GM21528 (cell line): Measurements from ENCODE around the gene ETS2.
"Not testable (repeated sequence)": the region's sequence is repeated elsewhere in the genome, so short reads cannot be mapped to it uniquely, and the experiment has no call there.

Experiments used
- ATAC-seq: cut with Tn5 transposase; IDR thresholded peaks from one replicate; pipeline ENCODE4 v1.9.1; 2021; ENCODE audit warnings: mild to moderate bottlenecking, moderate library complexity; ENCODE audit not compliant: unreplicated experiment, low FRiP score

The ETS2 gene

DNA sequence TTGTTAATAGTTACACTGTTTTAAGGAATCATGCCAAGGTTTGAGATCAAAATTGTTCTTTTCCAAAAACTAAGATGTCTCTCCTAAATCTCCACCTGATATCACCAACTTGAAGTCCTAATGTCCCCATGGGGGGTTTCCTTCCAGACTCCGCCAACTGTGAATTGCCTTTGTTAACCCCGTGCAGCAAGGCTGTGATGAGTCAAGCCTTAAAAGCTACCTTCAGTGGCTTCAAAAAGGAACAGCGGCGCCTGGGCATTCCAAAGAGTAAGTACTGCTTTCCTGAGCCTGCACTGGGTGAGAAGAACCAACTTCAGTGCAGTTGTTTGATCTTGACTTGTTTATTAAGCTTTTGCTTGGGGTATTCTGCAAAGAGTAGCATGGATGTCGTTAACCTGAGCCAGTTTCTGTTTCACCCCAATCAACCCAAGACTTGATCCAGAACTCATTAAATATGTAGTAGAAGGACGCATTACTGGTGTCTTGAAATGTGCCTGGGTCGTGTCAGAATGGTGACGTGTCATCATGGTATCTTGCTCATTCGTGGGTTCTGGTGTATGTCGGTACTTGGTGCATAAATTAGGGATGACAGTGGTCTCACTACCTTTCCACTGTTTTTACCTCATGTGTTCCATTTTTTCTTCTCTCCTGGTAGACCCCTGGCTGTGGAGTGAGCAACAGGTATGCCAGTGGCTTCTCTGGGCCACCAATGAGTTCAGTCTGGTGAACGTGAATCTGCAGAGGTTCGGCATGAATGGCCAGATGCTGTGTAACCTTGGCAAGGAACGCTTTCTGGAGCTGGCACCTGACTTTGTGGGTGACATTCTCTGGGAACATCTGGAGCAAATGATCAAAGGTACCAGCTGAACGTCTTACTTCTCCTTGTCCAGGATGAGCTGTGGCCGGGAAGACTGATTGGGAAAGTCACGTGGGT, 8.7 kb downstream of the ETS2 start:
- no peak for ATAC-seq

DNA sequence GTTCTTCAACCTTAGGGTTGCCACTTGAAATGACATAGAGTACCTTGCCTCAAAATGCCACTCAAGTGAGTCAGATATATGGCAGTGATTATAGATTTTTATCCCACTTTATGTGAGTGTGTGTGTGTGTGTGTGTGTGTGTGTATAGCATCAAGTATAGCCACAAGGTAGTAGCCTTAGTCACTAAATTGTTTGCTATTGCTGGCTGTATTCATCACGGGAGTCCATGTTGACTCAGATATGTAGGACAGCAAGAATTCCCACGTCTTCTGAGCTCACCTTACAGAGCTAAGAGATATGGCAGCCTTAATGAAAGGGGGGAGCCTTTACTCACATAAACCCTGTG, 9.3 kb downstream of the ETS2 start:
- no peak for ATAC-seq

DNA sequence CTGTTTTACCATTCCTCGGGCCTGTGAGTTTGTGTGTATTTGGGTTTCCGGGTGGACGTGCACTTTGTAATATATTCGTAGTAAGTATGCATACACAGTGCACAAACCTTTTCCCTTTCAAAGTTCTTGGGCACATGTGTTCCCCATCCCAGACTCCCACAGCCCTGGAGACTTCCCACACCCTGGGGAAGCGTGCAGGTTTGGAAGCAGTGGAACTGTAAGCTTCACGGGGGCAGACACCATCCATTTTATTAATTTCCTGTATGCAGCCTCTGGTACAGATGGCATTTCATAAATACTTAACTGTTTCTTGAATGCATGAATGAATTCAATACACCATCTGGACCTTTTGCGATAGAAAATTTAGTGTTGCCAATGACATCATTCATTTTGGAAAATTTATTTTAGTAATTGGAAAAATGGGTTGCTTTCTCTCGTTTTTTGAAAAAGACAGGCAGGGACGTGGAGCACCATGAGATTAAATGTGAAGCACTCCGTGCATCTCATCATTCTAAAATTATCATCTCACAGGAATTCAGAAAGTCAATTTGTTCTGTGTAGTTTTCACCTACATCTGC, 10.8 kb downstream of the ETS2 start:
- ATAC-seq: no peak

DNA sequence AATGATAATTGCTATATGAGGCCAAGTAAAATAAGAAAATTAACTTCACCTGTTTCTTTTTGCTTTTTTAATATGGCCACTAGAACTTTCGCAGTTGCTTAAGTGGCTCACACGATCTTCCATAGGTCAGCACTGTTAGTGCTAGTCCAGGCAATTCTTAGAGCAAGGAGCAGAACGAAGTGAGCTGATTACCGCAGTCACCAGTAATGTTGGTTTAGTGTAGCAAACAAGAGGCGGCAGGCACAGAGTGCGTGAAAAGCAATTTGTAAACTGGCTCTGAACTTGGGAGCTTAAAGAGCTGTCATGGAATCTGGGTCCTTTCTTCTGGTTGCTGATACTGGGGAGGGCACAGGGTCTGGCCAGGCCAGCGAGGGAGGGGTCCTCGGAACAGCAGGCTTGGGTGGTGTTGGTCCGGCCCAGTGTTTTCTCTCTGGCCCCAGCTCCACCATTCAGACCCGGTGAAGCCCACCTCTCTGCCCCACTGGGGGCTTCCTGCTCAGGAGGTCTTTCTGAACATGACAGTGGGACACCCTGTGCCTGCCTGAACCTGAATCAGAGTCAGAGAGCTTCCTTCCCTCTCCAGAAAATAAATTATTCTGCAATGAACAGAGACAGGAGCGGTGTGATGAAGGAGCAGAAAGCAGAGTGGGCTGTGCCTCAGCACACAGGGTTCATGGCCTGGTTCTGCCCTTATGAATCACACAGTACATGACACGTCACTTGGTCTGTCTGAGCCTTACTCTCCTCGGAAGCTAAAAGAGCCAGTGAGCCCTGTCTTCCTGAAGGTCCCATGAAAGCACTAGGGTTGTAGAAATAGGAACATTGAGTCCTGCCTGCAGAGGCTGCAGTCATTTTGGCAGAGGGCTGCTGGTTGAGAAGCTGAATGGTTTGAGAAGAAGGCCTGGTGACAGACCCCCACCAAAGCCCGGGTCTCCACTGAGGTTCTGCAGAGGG, 11.9 kb downstream of the ETS2 start:
- ATAC-seq: no peak

DNA sequence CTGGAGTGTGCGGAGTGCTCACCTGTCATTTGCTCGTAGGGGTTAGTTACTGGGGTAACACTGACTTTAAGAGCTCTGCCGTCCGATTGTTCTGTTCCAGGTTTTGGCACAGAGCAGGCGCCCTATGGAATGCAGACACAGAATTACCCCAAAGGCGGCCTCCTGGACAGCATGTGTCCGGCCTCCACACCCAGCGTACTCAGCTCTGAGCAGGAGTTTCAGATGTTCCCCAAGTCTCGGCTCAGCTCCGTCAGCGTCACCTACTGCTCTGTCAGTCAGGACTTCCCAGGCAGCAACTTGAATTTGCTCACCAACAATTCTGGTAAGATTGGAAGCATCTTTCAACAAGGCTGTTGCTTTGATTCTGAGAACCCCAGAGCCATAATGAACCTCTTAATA, 12.6 kb downstream of the ETS2 start:
- no peak for ATAC-seq

DNA sequence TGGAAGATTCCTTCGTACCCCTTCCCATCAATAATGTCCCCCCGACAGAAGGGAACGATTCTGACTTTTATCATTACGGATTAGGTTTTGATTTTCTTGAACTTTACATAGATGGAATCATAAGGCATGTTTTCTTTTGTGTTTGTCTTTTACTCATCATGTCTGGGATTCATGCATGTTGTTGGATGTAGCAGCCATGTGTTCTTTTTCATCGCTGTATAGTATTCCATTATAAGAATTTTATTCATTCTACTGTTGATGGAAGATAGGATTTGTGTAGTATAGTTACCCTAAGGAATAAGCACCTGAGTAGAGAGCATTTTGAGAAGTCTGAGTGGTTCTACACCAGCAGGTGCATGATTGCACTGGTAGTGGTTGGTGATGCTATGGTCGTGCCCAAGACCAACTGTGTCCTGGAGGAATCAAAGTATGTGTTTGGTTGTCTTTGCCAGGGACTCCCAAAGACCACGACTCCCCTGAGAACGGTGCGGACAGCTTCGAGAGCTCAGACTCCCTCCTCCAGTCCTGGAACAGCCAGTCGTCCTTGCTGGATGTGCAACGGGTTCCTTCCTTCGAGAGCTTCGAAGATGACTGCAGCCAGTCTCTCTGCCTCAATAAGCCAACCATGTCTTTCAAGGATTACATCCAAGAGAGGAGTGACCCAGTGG, 13.5 kb downstream of the ETS2 start:
- no peak for ATAC-seq

DNA sequence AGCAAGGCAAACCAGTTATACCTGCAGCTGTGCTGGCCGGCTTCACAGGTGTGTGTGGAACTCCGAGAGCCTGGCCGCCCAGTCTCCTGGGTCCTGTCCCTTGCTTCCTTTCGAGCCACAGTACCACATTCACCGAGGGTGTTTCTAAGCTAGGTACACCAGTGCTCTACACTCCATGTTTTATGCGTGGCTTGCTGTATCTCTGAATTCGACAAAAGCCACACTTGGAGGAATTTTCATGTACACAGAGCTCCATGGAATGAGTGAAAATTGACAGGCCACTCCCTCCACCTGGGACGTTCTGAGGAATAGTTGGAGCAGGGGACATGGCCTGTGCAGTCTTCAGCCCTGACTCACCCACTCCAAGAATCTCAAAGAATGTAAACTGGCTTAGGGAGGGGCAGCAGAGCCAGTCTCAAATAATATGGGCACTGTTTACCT, 14.0 kb downstream of the ETS2 start:
- no peak for ATAC-seq

DNA sequence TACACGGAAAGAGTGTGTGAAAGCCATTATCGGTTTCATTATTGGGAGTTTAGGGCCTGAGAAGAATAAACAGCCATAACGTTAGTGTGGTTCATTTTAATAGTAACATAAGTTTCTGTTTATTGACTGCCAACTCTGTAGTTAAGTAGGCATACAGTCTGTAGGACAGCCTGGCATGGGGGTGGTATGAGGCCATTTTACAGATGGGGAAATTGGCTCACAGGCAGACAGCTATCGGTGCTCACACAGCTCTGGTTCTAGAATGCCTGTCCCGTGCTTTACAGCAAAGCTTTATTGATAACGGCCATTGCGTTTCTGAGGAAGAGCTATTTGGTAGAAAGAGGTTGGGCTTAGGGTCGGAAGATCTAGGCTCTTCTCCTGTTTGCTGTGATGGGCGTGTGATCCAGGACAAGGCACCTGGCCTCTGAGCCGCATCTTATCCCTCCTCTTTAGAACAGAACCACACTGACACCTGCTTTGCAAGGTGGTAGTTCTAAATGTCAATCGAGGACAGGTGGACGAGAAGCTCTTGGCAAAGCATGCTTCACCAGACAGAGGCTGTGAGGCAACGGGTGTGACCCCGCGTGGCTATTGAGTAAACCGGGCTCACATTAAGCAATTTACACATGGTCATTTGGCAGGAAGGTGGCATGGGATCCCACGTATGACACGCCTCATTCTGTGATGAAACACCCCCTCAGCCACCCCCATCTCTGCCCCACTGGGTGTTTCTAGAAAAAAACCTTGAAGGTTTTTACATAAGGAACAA, 14.9 kb downstream of the ETS2 start:
- no peak for ATAC-seq

DNA sequence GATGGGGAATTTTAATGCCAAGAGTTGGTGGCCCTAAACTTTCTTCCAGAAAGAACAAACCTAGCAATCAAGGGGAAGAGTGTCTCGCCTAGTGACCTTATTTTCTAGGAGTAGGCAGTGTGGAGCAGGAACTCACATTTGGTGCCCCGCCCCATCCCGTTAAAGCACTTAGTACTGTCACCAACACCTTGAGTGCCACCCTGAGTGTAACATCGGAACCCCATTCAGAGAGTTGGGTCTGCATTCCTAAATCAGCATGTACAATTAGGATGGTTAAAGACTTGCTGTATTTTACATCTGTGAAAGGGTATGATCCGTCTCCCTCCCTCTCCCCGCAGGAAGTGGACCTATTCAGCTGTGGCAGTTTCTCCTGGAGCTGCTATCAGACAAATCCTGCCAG, 15.5 kb downstream of the ETS2 start:
- no peak for ATAC-seq

DNA sequence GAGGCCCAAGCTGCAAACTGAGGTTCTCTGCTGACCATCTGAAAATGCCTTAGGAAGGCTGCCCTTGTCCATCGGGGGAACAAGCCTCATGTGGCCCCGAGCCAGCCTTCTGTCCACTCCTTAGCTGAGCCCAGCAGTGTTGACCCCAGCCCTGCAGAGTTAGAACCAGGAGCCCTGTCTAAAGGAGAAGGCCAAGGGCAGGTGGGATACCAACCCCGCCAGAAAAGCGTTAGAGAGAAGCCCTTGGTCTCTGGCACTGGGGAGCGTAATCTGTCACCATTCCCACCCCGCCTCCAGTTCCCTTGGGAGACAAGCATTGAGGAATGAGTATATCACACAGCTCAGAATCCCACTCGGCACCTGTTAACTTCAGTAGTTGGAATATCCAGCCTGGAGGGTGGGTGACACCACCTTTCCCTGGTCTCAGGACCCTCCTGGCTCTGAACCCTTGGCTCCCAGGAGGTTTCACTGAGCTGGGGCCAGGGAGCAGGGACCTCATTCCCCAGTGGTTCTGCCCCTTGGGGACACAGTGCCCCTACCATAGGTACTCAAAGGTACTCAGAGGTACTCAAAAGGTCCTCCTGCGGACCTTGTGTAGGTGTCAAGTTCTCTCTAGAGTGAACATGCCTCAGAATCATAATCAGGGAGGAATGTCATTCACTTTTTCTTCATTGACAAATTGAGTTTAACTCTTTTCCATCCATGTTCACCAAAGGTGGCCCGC, 16.4 kb downstream of the ETS2 start:
- ATAC-seq: no peak

DNA sequence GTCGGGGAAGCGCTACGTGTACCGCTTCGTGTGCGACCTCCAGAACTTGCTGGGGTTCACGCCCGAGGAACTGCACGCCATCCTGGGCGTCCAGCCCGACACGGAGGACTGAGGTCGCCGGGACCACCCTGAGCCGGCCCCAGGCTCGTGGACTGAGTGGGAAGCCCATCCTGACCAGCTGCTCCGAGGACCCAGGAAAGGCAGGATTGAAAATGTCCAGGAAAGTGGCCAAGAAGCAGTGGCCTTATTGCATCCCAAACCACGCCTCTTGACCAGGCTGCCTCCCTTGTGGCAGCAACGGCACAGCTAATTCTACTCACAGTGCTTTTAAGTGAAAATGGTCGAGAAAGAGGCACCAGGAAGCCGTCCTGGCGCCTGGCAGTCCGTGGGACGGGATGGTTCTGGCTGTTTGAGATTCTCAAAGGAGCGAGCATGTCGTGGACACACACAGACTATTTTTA, 17.1 kb downstream of the ETS2 start:
- no peak for ATAC-seq

DNA sequence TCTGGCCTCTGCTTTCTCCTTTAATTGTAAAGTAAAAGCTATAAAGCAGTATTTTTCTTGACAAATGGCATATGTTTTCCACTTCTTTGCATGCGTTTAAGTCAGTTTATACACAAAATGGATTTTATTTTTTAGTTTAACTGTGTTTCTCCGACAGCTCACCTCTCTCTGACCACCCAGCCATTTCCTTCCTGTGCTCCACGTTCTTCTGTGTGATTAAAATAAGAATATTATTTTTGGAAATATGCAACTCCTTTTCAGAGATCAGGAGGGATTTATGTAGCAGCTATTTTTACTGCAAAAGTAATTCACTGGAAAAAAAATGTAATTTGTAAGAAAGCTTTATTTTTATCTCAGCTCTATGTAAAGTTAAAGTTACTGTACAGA, 18.0 kb downstream of the ETS2 start:
- ATAC-seq: no peak

DNA sequence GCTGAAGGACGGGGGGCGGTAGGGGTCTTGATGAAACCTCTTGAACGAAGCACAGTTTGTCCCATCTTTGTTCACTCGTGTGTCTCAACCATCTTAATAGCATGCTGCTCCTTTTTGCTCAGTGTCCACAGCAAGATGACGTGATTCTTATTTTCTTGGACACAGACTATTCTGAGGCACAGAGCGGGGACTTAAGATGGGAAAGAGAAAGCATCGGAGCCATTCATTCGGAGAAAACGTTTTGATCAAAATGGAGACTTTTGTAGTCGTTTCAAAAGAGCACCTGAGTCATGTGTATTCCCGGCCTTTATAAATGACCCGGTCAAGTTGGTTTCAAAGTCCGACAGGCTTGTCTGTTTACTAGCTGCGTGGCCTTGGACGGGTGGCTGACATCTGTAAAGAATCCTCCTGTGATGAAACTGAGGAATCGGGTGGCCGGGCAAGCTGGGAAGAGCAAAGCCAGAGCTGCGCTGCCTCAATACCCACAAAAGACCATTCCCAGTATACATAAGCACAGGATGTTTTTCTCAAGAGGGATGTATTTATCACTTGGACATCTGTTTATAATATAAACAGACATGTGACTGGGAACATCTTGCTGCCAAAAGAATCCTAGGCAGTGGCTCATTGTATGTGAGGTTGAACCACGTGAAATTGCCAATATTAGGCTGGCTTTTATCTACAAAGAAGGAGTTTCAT, 18.5 kb downstream of the ETS2 start:
- ATAC-seq: no peak

DNA sequence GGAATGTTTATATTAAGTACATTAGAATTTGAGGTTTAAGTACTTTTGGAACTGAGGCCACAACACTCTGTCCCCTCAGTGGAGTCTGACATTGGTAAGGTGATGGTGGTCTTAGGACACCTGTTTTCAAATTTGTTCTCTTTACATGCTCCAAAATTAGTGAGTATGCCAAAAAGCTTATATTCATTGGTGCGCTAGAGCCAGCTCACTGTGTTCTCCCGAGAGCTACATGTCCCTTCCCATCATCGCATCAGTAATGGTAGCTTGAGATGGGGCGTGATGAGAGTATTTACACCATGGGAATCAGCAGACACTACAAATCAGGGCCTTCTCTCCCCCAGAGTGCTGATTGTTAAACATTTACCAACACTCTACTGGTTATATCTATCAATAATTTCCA, 19.5 kb downstream of the ETS2 start:
- ATAC-seq: no peak

DNA sequence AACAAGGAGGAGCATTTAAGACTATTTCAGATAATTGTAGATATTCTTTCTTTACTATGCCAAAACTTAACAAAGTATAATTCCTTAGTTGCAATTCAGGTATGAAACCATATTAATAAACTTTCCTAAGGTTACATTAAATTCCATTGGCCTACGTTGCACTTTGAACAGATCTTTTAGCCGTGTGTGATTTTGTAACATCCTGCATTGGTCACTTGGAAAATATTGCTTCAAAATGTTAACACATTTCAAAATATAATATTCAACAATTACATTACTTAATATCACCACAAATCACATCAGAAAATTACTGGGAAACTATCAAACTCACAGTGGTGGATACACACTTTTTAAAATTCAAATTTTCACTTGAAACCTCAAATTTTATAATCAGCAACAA, 20.2 kb downstream of the ETS2 start:
- no peak for ATAC-seq

DNA sequence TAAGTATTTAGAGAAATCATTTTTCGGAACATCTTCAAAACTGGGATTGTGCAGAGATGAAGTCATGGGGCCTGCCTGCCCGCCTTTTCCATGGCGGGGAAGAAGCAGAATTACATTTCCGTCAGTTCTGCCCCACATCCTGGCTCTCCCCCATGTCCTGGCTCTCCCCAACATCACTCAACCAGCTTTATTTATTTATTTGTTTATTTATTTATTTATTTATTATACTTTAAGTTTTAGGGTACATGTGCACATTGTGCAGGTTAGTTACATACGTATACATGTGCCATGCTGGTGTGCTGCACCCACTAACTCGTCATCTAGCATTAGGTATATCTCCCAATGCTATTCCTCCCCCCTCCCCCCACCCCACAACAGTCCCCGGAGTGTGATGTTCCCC, 22.4 kb downstream of the ETS2 start:
- ATAC-seq: not testable (repeated sequence)

DNA sequence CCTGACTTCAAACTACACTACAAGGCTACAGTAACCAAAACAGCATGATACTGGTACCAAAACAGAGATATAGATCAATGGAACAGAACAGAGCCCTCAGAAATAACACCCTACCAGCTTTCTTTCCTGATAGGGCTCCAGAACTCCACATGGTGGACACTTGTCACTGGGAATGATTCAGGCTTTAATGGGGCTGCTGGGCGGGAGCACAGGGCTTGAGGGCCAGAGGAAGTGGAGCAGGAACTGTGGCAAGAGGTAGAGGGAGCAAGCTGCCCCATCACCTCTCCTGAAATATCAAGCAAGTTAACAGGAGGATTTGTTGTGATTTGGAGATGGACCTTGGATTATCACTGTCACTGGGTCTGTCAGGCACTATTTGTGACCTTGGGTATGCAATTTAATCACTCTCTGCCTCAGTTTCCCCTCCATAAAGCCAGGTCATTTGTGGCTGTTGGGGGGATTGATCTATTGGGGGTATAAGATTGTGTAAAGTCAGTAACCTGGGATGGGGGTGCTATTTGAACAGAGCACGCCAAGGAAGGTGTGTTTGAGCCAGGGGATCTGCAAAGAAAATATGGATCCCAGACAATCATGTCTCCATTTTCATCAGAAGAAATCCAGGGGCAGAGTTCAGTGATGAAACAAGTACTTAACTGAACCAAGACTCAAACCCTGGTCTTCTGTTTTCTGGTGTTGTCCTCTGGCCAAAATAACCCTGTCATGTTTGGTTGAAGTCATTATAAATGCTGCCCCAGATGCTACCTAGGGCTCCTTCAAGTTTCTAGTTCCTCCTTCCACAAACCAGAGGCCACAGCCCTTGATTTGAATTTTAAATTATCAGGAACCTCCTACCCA, 25.2 kb downstream of the ETS2 start:
- peak; percentile 84 for ATAC-seq
